ENCODE results near the gene NBAS.
"Not testable (repeated sequence)": the region's sequence is repeated elsewhere in the genome, so short reads cannot be mapped to it uniquely, and the experiment has no call there.

Gene NBAS

GRCh38 chr2:15557887-15558311, 3.2 kb downstream of the NBAS start:
- no peak for DNase-seq

- DNase-seq, result no peak
Observed at GRCh38 chr2:15556311-15556930, 4.7 kb downstream of the NBAS start.

GRCh38 chr2:15555760-15556193, 5.4 kb downstream of the NBAS start:
- no peak for DNase-seq

GRCh38 chr2:15554525-15555218, 6.5 kb downstream of the NBAS start:
- no peak for DNase-seq

- DNase-seq, result no peak
Observed at GRCh38 chr2:15553951-15554350, 7.2 kb downstream of the NBAS start.

GRCh38 chr2:15553519-15553918, 7.6 kb downstream of the NBAS start:
- DNase-seq, result no peak

- no peak for DNase-seq
Observed at GRCh38 chr2:15548974-15549373, 12.2 kb downstream of the NBAS start.

- no peak for DNase-seq
Observed at GRCh38 chr2:15547115-15547876, 13.8 kb downstream of the NBAS start.

GRCh38 chr2:15546297-15547098, 14.6 kb downstream of the NBAS start:
- DNase-seq, result no peak

- DNase-seq, result no peak
Observed at GRCh38 chr2:15544227-15544626, 16.9 kb downstream of the NBAS start.

GRCh38 chr2:15543541-15543940, 17.6 kb downstream of the NBAS start:
- DNase-seq, result no peak

GRCh38 chr2:15543053-15543452, 18.1 kb downstream of the NBAS start:
- DNase-seq, result no peak

GRCh38 chr2:15542269-15542668, 18.9 kb downstream of the NBAS start:
- not testable (repeated sequence) for DNase-seq

GRCh38 chr2:15540523-15540922, 20.6 kb downstream of the NBAS start:
- not testable (repeated sequence) for DNase-seq

GRCh38 chr2:15539999-15540398, 21.1 kb downstream of the NBAS start:
- DNase-seq, result no peak

- DNase-seq, result no peak
Observed at GRCh38 chr2:15538792-15539191, 22.3 kb downstream of the NBAS start.

- no peak for DNase-seq
Observed at GRCh38 chr2:15533860-15534480, 27.2 kb downstream of the NBAS start.

GRCh38 chr2:15532996-15533395, 28.1 kb downstream of the NBAS start:
- no peak for DNase-seq

- DNase-seq, result no peak
Observed at GRCh38 chr2:15531095-15531854, 29.9 kb downstream of the NBAS start.

GRCh38 chr2:15527074-15527739, 33.9 kb downstream of the NBAS start:
- DNase-seq, result no peak

GRCh38 chr2:15521641-15522181, 39.4 kb downstream of the NBAS start:
- no peak for DNase-seq

Data from CD4-positive, alpha-beta T cell treated with Interleukin-12 subunit alpha and Interleukin-12 subunit beta, for 1 hour (primary cell).